HepG2 (cell line): Measurements from ENCODE around the gene OR2B2. TPM values are rescaled to one million over a fixed set of nuclear protein-coding genes. Genes with fewer than 3 reads are reported as not detected.

Experiments
- AKNA ChIP-seq: sonication (generic); formaldehyde crosslinking; IDR thresholded peaks from 2 replicates; pipeline ENCODE4 v1.4.0; 2020; ENCODE audit warnings: missing genetic modification reagents, borderline replicate concordance
- DMAP1 ChIP-seq: IDR thresholded peaks from 2 replicates; pipeline ENCODE4 v1.6.1; 2016
- FOXM1 ChIP-seq: sonication (generic); formaldehyde crosslinking; IDR thresholded peaks from 2 replicates; pipeline ENCODE4 v1.5.0; 2020; ENCODE audit warnings: missing genetic modification reagents
- GATA4 ChIP-seq: sonication (generic); IDR thresholded peaks from 2 replicates; pipeline ENCODE4 v1.6.1; 2016; ENCODE audit warnings: antibody characterized with exemption, low read depth, borderline replicate concordance
- HDAC1 ChIP-seq: sonication (generic); formaldehyde crosslinking; IDR thresholded peaks from 2 replicates; pipeline ENCODE4 v1.5.1; 2020; ENCODE audit warnings: mild to moderate bottlenecking, missing genetic modification reagents
- KAT7 ChIP-seq: IDR thresholded peaks from 2 replicates; pipeline ENCODE4 v1.6.1; 2018; ENCODE audit warnings: borderline replicate concordance, missing compliant biosample characterization
- KLF16 ChIP-seq, 2 experiments: sonication (generic) in 1 of 2; formaldehyde crosslinking in 1 of 2; IDR thresholded peaks; 2 replicates each; pipeline versions ENCODE4 v1.6.1 to v1.8.0; 2016 to 2023; ENCODE audit warnings: missing genetic modification reagents in 2 of 2, missing compliant biosample characterization in 1 of 2
- NFE2L1 ChIP-seq: sonication (generic); formaldehyde crosslinking; IDR thresholded peaks from 2 replicates; pipeline ENCODE4 v1.4.0; 2020; ENCODE audit warnings: missing genetic modification reagents, mild to moderate bottlenecking, borderline replicate concordance
- PBX3 ChIP-seq: sonication (generic); formaldehyde crosslinking; IDR thresholded peaks from 2 replicates; pipeline ENCODE4 v1.8.1; 2023; ENCODE audit warnings: missing genetic modification reagents, inconsistent platforms, borderline replicate concordance
- SIN3B ChIP-seq: fragments of 150-350 bp; IDR thresholded peaks from 2 replicates; pipeline ENCODE4 v1.6.1; 2014; ENCODE audit warnings: low read length
- TERF1 ChIP-seq: sonication (generic); formaldehyde crosslinking; IDR thresholded peaks from 2 replicates; pipeline ENCODE4 v1.8.0; 2022; ENCODE audit warnings: mild to moderate bottlenecking, missing genetic modification reagents, moderate library complexity
- ZMYM2 ChIP-seq: sonication (generic); formaldehyde crosslinking; IDR thresholded peaks from 2 replicates; pipeline ENCODE4 v1.8.0; 2022; ENCODE audit warnings: mild to moderate bottlenecking, missing genetic modification reagents
- ZNF350 ChIP-seq: sonication (generic); formaldehyde crosslinking; IDR thresholded peaks from 2 replicates; pipeline ENCODE4 v1.4.0; 2020; ENCODE audit warnings: mild to moderate bottlenecking, low read depth, missing genetic modification reagents, borderline replicate concordance
- ZNF512B ChIP-seq: sonication (generic); formaldehyde crosslinking; IDR thresholded peaks from 2 replicates; pipeline ENCODE4 v1.5.1; 2020; ENCODE audit warnings: missing genetic modification reagents, mild to moderate bottlenecking, borderline replicate concordance
- ZNF567 ChIP-seq: sonication (generic); formaldehyde crosslinking; IDR thresholded peaks from 2 replicates; pipeline ENCODE4 v1.8.1; 2023; ENCODE audit warnings: mild to moderate bottlenecking, missing genetic modification reagents, borderline replicate concordance
- ZNF570 ChIP-seq: sonication (generic); formaldehyde crosslinking; IDR thresholded peaks from 2 replicates; pipeline ENCODE4 v1.4.0; 2020; ENCODE audit warnings: mild to moderate bottlenecking, missing genetic modification reagents, borderline replicate concordance
- polyA plus RNA-seq, 8 experiments: library from polyadenylated mRNA; depleted of rRNA in 3 of 8; stranded (reverse) in 7 of 8; unstranded in 1 of 8; fragments of >200 nt; fragmentation: Illumina TruSeq in 4 of 8; extraction: Trizol in 4 of 8; gene quantifications; 2 replicates each; pipeline versions ENCODE4 v1.2.1 to v1.2.3, GENCODE V29; 2011 to 2016; ENCODE audit warnings: low read depth in 4 of 8, missing spikeins in 1 of 8, mixed read lengths in 1 of 8; ENCODE audit not compliant: insufficient read depth in 1 of 8
- total RNA-seq, 5 experiments: library from RNA; depleted of rRNA; stranded (reverse); fragments of >200 nt; fragmentation: Illumina TruSeq; extraction: Trizol; gene quantifications; 2 replicates each; pipeline ENCODE4 v1.2.3, GENCODE V29; 2016; ENCODE audit warnings: low read depth in 1 of 5

The OR2B2 gene
- total and polyA plus RNA-seq, 2 of the 13 experiments (the other 11 are each of a cell fraction or from before 2014, with no cell fraction given), result not detected

- TF ChIP-seq KLF16 (CRISPR knock-in tag; IDR thresholded peaks at IDR 0.05), result peak in 1 of 2 experiments; percentile 73; a peak in 2 of 4 replicates
- TF ChIP-seq NFE2L1 (CRISPR knock-in tag), result no peak
- TF ChIP-seq SIN3B, result peak; percentile 94
- TF ChIP-seq GATA4, result 0 out of 2 replicates have a peak, but pooled peaks have one; percentile 47
- peak; percentile 68 for TF ChIP-seq DMAP1 (CRISPR knock-in tag)
- no peak for TF ChIP-seq ZNF350 (CRISPR knock-in tag)
- no peak for TF ChIP-seq ZNF567 (CRISPR knock-in tag)
- TF ChIP-seq AKNA (CRISPR knock-in tag), result no peak
- TF ChIP-seq FOXM1, result peak; percentile 97
- TF ChIP-seq ZNF570 (CRISPR knock-in tag), result peak; percentile 42; the same call in 1 of the 2 replicates
- TF ChIP-seq ZNF512B, result no peak
- 0 out of 2 replicates have a peak, but pooled peaks have one; percentile 25 for TF ChIP-seq KAT7
- TF ChIP-seq HDAC1 (CRISPR knock-in tag), result peak; percentile 37; the same call in 1 of the 2 replicates
- no peak for TF ChIP-seq TERF1
- peak; percentile 66; the same call in 1 of the 2 replicates for TF ChIP-seq ZMYM2
- peak; percentile 30; the same call in 1 of the 2 replicates for TF ChIP-seq PBX3 (CRISPR knock-in tag)
Measured at GRCh38 chr6:27893836-27894807, 18.1 kb downstream of the OR2B2 start (continued).
